GM18519 (cell line): ENCODE results near the gene SCART1.
A peak's percentile ranks its signal among the peaks of the same experiment; 100 is the strongest.
"Not testable (repeated sequence)": the region's sequence is repeated elsewhere in the genome, so short reads cannot be mapped to it uniquely, and the experiment has no call there.

Experiments
- ATAC-seq: cut with Tn5 transposase; IDR thresholded peaks from one replicate; pipeline ENCODE4 v1.9.1; 2021; ENCODE audit warnings: mild to moderate bottlenecking, moderate library complexity; ENCODE audit not compliant: unreplicated experiment, low FRiP score

SCART1 gene

GRCh38 chr10:133453516-133454203, at the start of gene SCART1:
SCART1 (plus strand) TSS chr10:133453945; CDS start chr10:133453998, 53 bp downstream.
- ATAC-seq: no peak

GRCh38 chr10:133405272-133405671, 48.5 kb upstream of the SCART1 start:
- ATAC-seq: no peak

GRCh38 chr10:133405844-133406527, 47.8 kb upstream of the SCART1 start:
- peak; percentile 40 for ATAC-seq

GRCh38 chr10:133411523-133412380, 42.0 kb upstream of the SCART1 start:
- ATAC-seq: no peak

- ATAC-seq: no peak
Measured at GRCh38 chr10:133412381-133412711, 41.4 kb upstream of the SCART1 start.

GRCh38 chr10:133414401-133414800, 39.3 kb upstream of the SCART1 start:
- not testable (repeated sequence) for ATAC-seq

- no peak for ATAC-seq
Measured at GRCh38 chr10:133415752-133416151, 38.0 kb upstream of the SCART1 start.

- no peak for ATAC-seq
Measured at GRCh38 chr10:133418289-133418993, 35.3 kb upstream of the SCART1 start.

GRCh38 chr10:133419211-133419950, 34.4 kb upstream of the SCART1 start:
- no peak for ATAC-seq

GRCh38 chr10:133420028-133420427, 33.7 kb upstream of the SCART1 start:
- no peak for ATAC-seq

- no peak for ATAC-seq
Measured at GRCh38 chr10:133420579-133420978, 33.2 kb upstream of the SCART1 start.

GRCh38 chr10:133421336-133422222, 32.2 kb upstream of the SCART1 start:
- ATAC-seq: no peak

GRCh38 chr10:133422223-133422806, 31.4 kb upstream of the SCART1 start:
- ATAC-seq: no peak

- no peak for ATAC-seq
Measured at GRCh38 chr10:133422807-133423771, 30.7 kb upstream of the SCART1 start.

- ATAC-seq: not testable (repeated sequence)
Measured at GRCh38 chr10:133424102-133424501, 29.6 kb upstream of the SCART1 start.

GRCh38 chr10:133424601-133425000, 29.1 kb upstream of the SCART1 start, which contains the start of gene SPRN:
SPRN (minus strand) TSS chr10:133424625; CDS start chr10:133423681, 944 bp downstream.
- ATAC-seq: not testable (repeated sequence)

- not testable (repeated sequence) for ATAC-seq
Measured at GRCh38 chr10:133429571-133429970, 24.2 kb upstream of the SCART1 start.
